ENCODE results near the gene NTSR1.

DNA sequence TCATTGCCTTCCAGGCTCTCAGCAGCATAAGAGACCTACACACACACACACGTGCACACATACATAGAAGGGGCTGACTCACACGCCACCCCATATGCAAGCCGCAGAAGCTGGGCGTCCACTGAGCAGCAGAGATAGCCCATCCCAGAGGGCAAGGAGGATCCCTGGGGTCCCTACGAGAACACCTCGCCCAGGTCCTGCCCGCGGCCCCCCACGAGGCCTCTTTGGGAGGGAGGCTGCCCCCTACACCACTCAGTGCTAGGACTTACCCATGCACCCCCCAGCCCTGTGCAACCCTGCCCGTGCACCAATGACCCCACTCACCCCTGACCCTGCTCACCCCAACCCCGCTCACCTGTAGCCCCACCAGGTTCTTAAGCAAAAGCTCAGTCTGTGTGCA, 20.6 kb upstream of the NTSR1 start:
- TF ChIP-seq, protein P1, sequence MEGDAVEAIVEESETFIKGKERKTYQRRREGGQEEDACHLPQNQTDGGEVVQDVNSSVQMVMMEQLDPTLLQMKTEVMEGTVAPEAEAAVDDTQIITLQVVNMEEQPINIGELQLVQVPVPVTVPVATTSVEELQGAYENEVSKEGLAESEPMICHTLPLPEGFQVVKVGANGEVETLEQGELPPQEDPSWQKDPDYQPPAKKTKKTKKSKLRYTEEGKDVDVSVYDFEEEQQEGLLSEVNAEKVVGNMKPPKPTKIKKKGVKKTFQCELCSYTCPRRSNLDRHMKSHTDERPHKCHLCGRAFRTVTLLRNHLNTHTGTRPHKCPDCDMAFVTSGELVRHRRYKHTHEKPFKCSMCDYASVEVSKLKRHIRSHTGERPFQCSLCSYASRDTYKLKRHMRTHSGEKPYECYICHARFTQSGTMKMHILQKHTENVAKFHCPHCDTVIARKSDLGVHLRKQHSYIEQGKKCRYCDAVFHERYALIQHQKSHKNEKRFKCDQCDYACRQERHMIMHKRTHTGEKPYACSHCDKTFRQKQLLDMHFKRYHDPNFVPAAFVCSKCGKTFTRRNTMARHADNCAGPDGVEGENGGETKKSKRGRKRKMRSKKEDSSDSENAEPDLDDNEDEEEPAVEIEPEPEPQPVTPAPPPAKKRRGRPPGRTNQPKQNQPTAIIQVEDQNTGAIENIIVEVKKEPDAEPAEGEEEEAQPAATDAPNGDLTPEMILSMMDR (IDR thresholded peaks at IDR 0.05): no peak
- TF ChIP-seq POLR2A (IDR thresholded peaks at IDR 0.05): no peak

Measured in testis (tissue), 2 donors.